DMS 273 (cell line): ENCODE data around the gene RNF115.
A peak's percentile ranks its signal among the peaks of the same experiment; 100 is the strongest.
"Not testable (repeated sequence)": the region's sequence is repeated elsewhere in the genome, so short reads cannot be mapped to it uniquely, and the experiment has no call there.

ENCODE experiments used
- DNase-seq: peaks from one replicate; lab custom pipeline; 2025; ENCODE audit not compliant: unreplicated experiment; lab: John Stamatoyannopoulos, UW

Gene RNF115

DNA sequence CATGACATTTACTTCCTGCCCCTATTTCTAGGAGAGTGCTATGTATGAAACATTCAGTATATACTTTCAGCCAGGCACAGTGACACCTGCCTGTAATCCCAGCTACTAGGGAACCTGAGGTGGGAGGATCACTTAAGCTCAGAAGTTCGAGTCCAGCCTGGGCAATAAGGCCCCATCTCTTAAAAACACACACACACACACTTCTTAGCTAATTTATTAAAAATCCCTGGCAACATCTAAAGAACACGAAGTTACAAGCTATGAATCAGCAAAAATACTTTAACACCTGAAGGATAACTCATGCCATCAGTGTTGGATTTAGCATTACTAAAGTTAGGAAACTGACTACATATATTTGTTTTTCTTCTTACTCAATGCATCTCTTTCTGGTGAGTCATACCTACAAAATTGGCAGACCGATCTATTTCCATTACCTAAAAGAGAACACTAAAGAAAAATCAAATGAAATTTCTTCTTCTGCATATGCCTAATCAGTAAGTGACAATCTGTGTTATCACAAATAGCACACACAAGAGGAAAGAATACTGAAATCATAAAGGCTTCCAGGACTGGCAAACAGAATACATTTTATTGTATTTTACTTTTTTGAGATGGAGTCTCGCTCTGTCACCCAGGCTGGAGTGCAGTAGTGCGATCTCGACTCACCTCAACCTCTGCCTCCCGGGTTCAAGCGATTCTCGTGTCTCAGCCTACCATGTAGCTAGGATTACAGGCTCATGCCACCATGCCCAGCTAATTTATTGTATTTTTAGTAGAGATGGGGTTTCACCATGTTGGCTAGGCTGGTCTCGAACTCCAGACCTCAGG lies 41.4 kb downstream of the RNF115 start:
- DNase-seq, result no peak

DNA sequence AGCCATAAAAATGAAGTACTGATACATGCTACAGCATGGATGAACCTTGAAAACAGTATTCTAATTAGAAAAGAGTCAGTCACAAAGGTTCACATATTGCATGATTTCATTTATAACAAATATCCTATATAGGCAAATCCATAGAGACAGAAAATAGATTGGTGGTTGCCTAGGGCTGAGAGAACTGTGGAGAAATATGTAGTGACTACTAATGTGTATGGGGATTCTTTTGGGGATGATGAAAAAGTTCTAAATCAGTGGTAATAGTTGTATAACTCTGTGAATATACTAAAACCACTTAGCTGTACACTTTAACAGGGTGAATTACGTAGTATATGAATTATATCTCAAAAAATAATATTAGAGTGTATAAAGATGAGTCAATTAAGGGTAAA lies 45.8 kb downstream of the RNF115 start:
- DNase-seq, result no peak

DNA sequence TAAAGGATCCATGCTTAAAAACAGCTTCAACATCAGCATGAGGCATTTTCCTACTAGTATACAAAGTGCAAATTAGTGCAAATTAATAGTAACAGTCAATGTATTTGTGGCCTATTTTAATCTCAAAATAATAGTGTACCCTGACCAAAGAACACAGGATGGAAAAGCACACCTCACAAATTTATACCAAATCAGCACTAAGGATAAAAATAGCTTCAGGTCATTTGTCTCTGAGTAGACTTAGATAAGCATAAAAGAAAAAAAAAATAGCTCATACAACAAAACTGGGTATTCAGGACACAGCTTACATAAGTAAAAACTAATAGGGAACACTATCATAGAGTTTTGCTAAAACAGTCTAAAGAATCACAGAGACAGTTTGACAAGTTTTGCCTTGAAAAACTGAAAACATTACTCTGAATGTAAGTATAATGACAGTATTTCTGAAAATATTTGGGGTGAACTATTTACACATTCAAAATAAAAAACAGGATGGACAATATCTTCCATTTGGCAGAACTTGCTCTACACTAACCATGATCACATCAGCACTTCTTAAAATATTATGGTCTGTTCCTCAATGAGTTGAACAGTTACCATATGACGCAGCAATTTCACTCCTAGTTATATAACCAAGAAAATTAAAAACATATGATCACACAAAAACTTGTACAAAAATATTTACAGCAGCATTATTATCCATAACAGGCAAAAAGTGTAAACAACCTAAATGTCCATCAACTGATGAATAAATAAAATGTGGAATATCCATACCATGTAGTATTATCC lies 46.3 kb downstream of the RNF115 start:
- no peak for DNase-seq

DNA sequence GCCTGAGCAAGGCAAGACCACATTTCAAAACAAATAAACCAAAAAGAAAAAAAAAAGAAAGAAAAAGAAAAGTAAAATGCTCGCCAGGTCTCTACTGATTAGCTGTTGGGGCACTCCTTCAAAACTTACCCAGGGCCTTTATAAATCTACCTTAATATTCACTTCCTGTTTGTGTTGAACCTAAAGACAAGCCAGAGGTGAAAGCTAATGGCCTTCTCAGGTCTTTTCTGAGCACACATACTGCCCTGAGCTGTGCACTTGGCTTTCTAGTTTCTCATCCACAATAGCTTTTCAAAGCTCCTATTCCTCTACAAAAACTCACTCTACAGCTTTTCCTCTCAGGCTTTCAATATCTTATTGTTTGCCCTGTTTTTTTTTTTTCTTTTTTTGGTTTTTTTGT lies 50.5 kb downstream of the RNF115 start:
- no peak for DNase-seq

DNA sequence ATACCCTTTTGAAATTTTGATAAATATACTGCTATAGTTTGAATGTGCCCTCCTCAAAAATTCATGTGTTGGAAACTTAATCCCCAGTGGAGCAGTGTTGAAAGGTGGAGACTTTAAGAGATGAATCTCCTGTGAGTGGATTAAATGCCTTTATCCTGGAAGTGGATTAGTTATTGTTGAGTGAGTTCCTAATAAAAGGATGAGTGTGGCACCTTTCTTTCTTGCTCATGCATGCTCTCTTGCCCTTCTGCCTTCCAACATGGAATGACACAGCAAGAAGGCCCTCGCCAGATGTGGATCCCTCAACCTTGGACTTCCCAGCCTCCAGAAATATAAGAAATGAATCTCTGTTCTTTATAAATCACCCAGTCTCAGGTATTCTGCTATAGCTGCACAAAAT lies 52.8 kb downstream of the RNF115 start:
- no peak for DNase-seq

DNA sequence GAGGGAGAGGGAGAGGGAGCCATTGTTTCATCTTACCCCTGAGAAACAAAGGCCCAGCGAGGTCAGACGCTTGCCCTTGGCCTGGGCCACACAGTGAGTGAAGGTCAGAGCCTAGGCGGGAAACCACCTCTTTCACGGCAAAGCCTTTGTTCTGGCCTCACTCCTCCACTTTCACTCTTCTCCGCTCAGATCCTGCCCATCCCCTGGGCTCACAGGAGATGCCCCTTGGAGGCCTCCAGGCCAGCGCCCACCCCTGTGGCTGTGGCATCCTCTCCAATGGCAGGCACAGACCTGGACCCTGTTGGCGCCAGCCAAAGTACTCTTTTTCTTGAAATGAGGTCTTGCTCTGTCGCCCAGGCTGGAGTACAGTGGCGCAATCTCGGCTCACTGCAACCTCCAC lies 55.9 kb downstream of the RNF115 start:
- not testable (repeated sequence) for DNase-seq

DNA sequence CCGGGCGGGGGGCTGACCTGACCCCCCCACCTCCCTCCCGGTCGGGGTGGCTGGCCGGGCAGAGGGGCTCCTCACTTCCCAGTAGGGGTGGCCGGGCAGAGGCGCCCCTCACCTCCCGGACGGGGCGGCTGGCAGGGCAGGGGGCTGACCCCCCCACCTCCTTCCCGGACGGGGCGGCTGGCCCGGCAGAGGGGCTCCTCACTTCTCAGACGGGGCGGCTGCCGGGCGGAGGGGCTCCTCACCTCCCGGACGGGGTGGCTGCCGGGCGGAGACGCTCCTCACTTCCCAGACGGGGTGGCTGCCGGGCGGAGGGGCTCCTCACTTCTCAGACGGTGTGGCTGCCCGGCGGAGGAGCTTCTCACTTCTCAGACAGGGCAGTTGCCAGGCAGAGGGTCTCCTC lies 57.0 kb downstream of the RNF115 start:
- DNase-seq, result not testable (repeated sequence)

DNA sequence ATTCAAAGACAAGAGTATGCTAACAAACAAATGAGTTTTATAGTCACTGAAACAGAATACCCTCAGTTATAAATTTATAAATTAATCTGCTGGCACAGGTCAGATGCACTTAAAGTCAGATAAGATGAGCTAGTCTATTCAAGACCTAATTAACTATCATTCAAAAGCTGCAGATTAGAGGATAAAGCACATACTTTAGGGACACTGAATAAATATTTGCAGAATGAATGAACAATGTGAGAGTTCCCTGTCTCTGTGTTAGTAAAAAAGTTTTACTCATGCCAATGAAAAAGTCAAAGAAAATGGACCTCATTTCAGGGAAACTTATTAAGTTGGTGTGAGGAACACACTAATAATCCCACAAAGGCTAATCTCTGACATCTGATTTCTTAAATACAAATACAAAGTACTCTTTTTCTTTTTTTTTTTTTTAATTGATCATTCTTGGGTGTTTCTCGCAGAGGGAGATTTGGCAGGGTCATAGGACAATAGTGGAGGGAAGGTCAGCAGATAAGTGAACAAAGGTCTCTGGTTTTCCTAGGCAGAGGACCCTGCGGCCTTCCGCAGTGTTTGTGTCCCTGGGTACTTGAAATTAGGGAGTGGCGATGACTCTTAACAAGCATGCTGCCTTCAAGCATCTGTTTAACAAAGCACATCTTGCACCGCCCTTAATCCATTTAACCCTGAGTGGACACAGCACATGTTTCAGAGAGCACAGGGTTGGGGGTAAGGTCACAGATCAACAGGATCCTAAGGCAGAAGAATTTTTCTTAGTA lies 58.1 kb downstream of the RNF115 start:
- DNase-seq, result not testable (repeated sequence)

DNA sequence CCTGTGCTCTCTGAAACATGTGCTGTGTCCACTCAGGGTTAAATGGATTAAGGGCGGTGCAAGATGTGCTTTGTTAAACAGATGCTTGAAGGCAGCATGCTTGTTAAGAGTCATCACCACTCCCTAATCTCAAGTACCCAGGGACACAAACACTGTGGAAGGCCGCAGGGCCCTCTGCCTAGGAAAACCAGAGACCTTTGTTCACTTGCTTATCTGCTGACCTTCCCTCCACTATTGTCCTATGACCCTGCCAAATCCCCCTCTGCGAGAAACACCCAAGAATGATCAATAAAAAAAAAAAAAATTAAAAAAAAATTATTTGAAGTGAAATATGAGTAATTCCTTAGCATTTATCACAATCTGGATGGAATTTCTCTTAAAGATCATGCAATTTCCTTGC lies 58.8 kb downstream of the RNF115 start:
- not testable (repeated sequence) for DNase-seq

DNA sequence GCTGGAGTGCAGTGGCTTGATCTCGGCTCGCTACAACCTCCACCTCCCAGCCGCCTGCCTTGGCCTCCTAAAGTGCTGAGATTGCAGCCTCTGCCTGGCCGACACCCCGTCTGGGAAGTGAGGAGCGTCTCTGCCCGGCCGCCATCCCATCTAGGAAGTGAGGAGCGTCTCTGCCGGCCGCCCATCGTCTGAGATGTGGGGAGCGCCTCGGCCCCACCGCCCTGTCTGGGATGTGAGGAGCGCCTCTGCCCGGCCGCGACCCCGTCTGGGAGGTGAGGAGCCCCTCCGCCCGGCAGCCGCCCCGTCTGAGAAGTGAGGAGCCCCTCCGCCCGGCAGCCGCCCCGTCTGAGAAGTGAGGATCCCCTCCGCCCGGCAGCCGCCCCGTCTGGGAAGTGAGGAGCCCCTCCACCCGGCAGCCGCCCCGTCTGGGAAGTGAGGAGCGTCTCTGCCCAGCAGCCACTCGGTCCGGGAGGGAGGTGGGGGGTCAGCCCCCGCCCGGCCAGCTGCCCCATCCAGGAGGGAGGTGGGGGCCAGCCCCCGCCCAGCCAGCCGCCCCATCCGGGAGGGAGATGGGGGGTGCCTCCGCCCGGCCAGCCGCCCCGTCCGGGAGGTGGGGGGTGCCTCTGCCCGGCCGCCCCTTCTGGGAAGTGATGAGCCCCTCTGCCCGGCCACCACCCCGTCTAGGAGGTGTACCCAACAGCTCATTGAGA lies 59.5 kb downstream of the RNF115 start:
- not testable (repeated sequence) for DNase-seq

DNA sequence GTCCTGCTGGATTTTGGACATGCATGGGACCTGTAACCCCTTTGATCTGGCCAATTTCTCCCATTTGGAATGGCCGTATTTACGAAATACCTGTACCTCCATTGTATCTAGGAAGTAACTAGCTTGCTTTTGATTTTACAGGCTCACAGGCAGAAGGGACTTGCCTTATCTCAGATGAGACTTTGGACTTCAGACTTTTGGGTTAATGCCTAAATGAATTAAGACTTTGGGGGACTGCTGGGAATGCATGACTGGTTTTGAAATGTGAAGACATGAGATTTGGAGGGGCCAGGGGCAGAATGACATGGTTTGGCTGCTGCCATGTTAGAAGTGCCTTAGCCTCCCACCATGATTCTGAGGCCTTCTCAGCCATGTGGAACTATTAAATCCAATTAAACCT lies 61.9 kb downstream of the RNF115 start:
- not testable (repeated sequence) for DNase-seq

DNA sequence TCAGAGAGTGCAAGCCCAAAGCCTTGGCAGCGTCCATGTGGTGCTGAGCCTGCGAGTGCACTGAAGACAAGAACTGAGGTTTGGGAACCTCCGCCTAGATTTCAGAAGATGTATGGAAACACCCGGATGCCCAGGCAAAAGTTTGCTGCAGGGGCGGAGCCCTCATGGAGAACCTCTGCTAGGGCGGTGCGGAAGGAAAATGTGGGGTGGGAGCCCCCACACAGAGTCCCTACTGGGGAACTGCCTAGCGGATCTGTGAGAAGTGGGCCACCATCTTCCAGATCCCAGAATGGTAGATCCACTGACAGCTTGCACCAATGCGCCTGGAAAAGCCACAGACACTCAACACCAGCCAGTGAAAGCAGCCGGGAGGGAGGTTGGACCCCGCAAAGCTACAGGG lies 62.4 kb downstream of the RNF115 start:
- DNase-seq, result not testable (repeated sequence)

DNA sequence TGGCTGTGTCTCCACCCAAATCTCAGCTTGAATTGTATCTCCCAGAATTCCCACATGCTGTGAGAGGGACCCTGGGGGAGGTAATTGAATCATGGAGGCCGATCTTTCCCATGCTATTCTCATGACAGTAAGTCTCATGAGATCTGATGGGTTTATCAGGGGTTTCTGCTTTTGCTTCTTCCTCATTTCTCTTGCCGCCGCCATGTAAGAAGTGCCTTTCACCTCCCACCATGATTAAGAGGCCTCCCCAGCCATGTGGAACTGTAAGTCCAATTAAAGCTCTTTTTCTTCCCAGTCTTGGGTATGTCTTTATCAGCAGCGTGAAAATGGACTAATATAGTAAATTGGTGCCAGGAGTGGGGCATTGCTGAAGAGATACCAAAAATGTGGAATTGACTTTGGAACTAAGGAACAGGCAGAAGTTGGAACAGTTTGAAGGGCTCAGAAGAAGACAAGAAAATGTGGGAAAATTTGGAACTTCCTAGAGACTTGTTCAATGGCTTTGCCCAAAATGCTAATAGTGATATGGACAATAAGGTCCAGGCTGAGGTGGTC lies 63.4 kb downstream of the RNF115 start:
- not testable (repeated sequence) for DNase-seq

DNA sequence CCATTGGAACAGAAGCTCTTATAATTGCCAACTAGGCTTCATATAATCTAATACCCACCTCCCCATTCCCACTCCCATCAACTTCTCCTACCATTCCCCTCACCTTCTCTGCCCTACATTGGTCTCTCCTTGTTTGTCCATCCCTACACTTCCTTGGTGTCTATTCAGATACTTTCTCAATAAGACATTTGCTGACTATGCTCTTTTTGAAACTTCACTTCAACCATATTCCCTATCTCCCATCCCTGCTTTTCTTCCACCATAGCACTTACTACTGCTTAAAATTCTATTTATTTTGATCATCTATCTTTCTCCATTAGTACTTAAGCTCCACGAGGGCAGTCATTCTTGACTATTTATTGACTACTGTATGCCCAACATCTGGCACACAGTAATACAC lies 64.2 kb downstream of the RNF115 start:
- DNase-seq, result no peak

DNA sequence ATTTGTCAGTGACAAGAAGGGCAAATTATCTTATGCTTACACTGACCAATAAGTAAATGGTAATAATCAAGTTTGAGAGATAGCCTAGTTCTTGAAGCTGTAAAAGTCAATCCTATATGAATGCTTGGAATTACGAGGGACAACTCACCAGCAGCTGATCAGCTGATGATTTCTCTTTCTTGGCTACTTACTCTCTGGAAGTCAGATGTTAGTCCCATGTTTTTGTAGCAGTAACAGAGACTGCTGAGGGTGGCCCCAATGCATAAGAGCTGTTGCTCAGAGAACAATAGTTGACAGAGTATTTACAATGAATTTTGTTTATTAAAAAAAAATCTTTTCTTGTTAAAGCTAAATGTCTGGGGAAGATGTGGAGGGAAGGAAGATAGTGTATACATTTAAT lies 65.3 kb downstream of the RNF115 start:
- no peak for DNase-seq

DNA sequence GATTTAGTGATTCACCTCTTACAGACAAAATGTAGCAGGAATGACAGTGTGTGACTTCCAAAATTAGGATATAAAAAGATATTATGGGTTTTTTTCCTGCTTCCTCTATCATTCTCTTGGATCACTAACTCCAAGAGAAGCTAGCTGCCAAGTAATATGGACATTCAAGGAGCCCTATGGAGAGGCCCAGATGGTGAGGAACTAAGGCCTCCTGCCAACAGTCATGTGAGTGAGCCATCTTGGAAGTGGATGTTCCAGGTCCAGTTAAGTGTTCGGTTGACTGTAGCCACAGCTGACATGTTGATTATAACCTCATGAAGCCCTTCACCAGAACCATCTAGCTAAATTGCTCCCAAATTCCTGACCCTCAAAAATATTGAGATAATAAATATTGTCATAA lies 65.8 kb downstream of the RNF115 start:
- DNase-seq, result peak; percentile 69

DNA sequence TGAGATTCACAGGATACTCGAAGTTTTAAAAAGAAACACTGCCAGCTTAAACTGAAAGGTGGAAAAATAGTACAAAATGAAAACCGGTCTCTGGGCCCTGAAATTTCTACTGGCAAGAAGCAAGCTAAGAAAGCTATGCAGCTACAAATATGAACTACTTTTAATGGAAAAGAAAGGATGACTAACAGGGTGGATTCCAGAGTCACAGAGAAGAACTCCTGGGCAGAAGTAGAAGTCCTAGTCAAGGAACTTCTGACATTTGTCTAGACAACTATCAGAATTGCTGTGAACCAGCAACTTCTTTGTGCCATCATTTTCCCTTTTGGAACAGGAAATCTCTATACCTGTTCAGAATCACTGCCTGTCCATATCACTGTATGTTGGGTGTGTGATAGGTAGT lies 66.5 kb downstream of the RNF115 start:
- no peak for DNase-seq

DNA sequence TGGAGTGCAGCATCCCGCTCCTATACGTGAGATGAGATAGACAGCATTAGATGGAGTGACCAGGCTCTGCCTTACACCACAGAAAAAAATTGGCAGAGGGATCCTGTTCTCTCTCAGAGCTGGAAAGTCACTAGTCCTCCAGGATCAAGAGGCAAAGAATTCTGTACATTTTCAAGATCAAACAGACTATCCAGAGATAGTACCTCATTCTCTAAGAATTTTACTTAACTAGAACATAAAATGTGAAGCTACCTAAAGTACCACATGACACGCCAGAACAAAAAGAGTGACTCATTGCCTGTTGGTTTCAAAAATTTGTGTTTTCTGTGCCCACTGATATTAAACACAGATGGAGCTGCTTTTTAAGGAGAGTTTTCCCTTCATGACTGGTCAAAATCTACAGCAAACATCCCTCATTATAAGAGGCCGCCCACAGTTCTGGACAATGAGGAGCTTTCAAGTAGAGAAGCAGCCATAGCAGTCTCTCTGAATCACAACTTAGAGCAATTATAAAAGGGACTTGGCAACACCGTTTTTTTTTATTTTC lies 72.3 kb downstream of the RNF115 start:
- DNase-seq, result no peak

DNA sequence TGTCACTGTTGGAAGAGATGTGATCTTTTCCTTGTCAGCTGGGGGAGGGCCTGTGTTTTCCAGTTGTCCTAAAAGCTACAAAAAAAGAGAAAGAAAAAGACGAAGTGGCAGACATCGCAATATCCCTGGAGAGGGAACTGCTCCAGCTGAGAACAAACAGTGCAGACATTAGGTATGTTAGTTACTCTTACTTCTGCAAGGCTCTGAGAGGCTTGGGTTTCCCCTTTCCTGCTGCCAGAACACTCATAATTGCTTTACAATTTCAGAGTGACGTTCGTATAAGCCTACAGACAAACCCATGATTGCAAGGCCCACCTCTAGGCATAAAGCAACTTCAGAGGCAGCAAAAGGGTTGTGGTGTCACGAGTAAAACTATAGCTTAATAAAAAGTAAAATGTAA lies 73.5 kb downstream of the RNF115 start:
- DNase-seq, result no peak
